Panc1 (cell line): ENCODE results near the gene CD44. TPM values are rescaled to one million over a fixed set of nuclear protein-coding genes. Genes with fewer than 3 reads are reported as not detected.

Source experiments
- ATAC-seq: fragments of 200-7000 bp; cut with Tn5 transposase; 2 replicates; pipeline ENCODE4 v1.9.1; 2020; ENCODE audit warnings: mild to moderate bottlenecking, moderate library complexity
- BruUV-seq: library from RNA; stranded (reverse); fragments of 400-500 nt; replicated peaks from 2 replicates; lab custom pipeline; 2021; lab: Mats Ljungman, UMichigan
- CTCF ChIA-PET: fragments of 300-600 bp; sonication (Branson Sonifier 250); formaldehyde crosslinking; loops from one replicate; lab custom pipeline; 2022; ENCODE audit warnings: antibody characterized with exemption; lab: Charles Lee
- POLR2A ChIA-PET: fragments of 300-600 bp; sonication (Branson Sonifier 250); formaldehyde crosslinking; loops from one replicate; lab custom pipeline; 2022; ENCODE audit warnings: antibody characterized with exemption; lab: Charles Lee
- DNase-seq: peaks from one replicate; pipeline ENCODE4 v3.0.0-alpha.2; 2010; ENCODE audit warnings: low read depth, low spot score
- H3K27ac ChIP-seq: 2 replicates; pipeline ENCODE4 v1.5.1; 2011; ENCODE audit warnings: mild to moderate bottlenecking, low read length, inconsistent platforms
- H3K27me3 ChIP-seq: fragments of 200-500 bp; sonication (Bioruptor generic); 2 replicates; pipeline ENCODE4 v1.6.0; 2014; ENCODE audit warnings: low read length, inconsistent platforms; ENCODE audit not compliant: control insufficient read depth, insufficient read depth
- H3K36me3 ChIP-seq: fragments of 200-500 bp; sonication (Bioruptor generic); 2 replicates; pipeline ENCODE4 v1.5.1; 2014; ENCODE audit warnings: inconsistent platforms, mild to moderate bottlenecking, low read length, moderate library complexity; ENCODE audit not compliant: control insufficient read depth, insufficient read depth
- H3K4me1 ChIP-seq: 2 replicates; pipeline ENCODE4 v1.5.1; 2011; ENCODE audit warnings: inconsistent platforms, mild to moderate bottlenecking, low read length, moderate library complexity; ENCODE audit not compliant: control insufficient read depth, insufficient read depth
- H3K4me3 ChIP-seq, 2 experiments: 2 replicates each; pipeline ENCODE4 v1.5.1; 2011 to 2012; ENCODE audit warnings: low read depth in 2 of 2, low read length in 2 of 2, mild to moderate bottlenecking in 2 of 2, inconsistent platforms in 1 of 2, moderate library complexity in 1 of 2
- H3K9me3 ChIP-seq: fragments of 200-500 bp; sonication (Bioruptor generic); 2 replicates; pipeline ENCODE4 v1.5.1; 2014; ENCODE audit warnings: low read depth, mild to moderate bottlenecking, inconsistent platforms, low read length, moderate library complexity; ENCODE audit not compliant: control insufficient read depth, insufficient read depth
- POLR2AphosphoS5 ChIP-seq: IDR thresholded peaks from 2 replicates; pipeline ENCODE4 v1.6.1; 2012; ENCODE audit warnings: mild to moderate bottlenecking, low read depth, low read length, moderate library complexity
- SIN3A ChIP-seq: IDR thresholded peaks from 2 replicates; pipeline ENCODE4 v1.6.1; 2012; ENCODE audit warnings: low read depth, mild to moderate bottlenecking, low read length, moderate library complexity, borderline replicate concordance; ENCODE audit not compliant: insufficient read depth
- TCF7L2 ChIP-seq: IDR thresholded peaks from 2 replicates; pipeline ENCODE4 v1.6.1; 2011; ENCODE audit warnings: mild to moderate bottlenecking, low read depth, low read length, inconsistent platforms
- in situ Hi-C: cut with HindIII; loops from 2 replicates; pipeline ENCODE4 v1.10.0; 2016; ENCODE audit warnings: low sequenced_read_pairs, low pct_unique_long_range_greater_than_20kb
- intact Hi-C: fragments of 100-400 bp; cut with micrococcal nuclease; formaldehyde crosslinking; loops from one replicate; pipeline ENCODE4 v1.10.0; 2022; ENCODE audit not compliant: unreplicated experiment
- total RNA-seq: library from RNA; stranded (reverse); gene quantifications from one replicate; pipeline ENCODE4 v1.2.1, GENCODE V29; 2021; ENCODE audit not compliant: unreplicated experiment
- TF ChIP-seq, protein P1 (sequence below), 2 experiments: IDR thresholded peaks; 2 replicates each; pipeline ENCODE4 v1.6.1; 2011 to 2012; ENCODE audit warnings: low read depth in 2 of 2, control low read depth in 1 of 2, low read length in 1 of 2, mild to moderate bottlenecking in 1 of 2, moderate library complexity in 1 of 2; ENCODE audit not compliant: insufficient read depth in 1 of 2
- TF ChIP-seq, protein P2 (sequence below): fragments of 450-650 bp; IDR thresholded peaks from 2 replicates; pipeline ENCODE4 v1.5.1; 2017; ENCODE audit warnings: mild to moderate bottlenecking

CD44 gene
- total RNA-seq, 1 experiment from 2014 or later: 1,819 TPM

DNA sequence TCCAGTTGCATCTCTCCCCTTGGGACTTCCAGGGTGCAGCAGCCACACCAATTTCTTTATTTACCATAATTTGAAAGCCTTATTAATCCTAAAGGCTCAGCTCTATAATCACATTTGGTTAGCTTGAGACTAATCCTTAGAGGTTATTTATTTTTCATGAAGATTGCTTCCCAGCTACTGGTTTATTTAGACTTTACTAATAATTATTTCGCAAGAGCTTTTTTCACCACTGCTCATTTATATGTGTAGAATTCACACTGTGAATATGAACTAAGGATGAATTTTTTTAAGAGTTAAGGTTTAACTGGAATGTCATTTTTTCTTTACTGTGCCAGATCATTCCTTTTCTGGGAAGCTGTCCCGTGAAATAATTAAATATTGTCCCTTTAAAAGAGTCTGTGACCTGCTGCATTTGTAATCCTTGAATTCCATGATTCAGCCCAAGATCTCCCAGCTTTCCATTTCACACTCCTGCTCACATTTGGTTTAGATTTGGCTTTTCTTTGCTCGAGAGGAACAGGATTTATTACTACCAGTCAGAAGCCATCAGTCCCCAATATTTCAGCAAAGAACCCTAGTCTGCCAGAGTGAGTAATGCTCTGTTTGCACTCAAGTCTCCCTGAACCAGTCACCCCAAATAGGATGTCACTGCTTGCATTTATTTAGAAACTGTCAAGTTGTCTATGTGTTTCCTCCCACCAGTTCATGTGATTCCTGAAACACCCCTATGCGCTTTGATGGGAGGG is 4.4 kb upstream of the CD44 start:
- BruUV-seq: no TSS peak
- no peak for TF ChIP-seq SIN3A
- TF ChIP-seq TCF7L2: no peak
- TF ChIP-seq, protein P1, sequence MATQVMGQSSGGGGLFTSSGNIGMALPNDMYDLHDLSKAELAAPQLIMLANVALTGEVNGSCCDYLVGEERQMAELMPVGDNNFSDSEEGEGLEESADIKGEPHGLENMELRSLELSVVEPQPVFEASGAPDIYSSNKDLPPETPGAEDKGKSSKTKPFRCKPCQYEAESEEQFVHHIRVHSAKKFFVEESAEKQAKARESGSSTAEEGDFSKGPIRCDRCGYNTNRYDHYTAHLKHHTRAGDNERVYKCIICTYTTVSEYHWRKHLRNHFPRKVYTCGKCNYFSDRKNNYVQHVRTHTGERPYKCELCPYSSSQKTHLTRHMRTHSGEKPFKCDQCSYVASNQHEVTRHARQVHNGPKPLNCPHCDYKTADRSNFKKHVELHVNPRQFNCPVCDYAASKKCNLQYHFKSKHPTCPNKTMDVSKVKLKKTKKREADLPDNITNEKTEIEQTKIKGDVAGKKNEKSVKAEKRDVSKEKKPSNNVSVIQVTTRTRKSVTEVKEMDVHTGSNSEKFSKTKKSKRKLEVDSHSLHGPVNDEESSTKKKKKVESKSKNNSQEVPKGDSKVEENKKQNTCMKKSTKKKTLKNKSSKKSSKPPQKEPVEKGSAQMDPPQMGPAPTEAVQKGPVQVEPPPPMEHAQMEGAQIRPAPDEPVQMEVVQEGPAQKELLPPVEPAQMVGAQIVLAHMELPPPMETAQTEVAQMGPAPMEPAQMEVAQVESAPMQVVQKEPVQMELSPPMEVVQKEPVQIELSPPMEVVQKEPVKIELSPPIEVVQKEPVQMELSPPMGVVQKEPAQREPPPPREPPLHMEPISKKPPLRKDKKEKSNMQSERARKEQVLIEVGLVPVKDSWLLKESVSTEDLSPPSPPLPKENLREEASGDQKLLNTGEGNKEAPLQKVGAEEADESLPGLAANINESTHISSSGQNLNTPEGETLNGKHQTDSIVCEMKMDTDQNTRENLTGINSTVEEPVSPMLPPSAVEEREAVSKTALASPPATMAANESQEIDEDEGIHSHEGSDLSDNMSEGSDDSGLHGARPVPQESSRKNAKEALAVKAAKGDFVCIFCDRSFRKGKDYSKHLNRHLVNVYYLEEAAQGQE (IDR thresholded peaks at IDR 0.05; ENCODE audit: insufficient read depth in 1 of 2, low read depth in 2 of 2, low read length in 1 of 2): no peak
- TF ChIP-seq, protein P2, sequence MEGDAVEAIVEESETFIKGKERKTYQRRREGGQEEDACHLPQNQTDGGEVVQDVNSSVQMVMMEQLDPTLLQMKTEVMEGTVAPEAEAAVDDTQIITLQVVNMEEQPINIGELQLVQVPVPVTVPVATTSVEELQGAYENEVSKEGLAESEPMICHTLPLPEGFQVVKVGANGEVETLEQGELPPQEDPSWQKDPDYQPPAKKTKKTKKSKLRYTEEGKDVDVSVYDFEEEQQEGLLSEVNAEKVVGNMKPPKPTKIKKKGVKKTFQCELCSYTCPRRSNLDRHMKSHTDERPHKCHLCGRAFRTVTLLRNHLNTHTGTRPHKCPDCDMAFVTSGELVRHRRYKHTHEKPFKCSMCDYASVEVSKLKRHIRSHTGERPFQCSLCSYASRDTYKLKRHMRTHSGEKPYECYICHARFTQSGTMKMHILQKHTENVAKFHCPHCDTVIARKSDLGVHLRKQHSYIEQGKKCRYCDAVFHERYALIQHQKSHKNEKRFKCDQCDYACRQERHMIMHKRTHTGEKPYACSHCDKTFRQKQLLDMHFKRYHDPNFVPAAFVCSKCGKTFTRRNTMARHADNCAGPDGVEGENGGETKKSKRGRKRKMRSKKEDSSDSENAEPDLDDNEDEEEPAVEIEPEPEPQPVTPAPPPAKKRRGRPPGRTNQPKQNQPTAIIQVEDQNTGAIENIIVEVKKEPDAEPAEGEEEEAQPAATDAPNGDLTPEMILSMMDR: no peak
- no peak for TF ChIP-seq POLR2AphosphoS5
- Histone ChIP-seq H3K9me3 (no peaks in the 10 kb centered on the region), H3K4me3 (no peak overlapping the region), H3K4me1 (peaks cover 38% of the 10 kb centered on the region), H3K27ac (peak overlapping the region; percentile 97), H3K36me3 (peaks cover 4% of the 10 kb centered on the region; the same call in 1 of the 2 replicates), H3K27me3 (no peaks in the 10 kb centered on the region)
- ChIA-PET POLR2A (no interaction called here), CTCF (no interaction called here)
- no peak for DNase-seq
- in situ Hi-C loops: no loop called here
- ATAC-seq: no peak
- intact Hi-C loops: no loop called here

DNA sequence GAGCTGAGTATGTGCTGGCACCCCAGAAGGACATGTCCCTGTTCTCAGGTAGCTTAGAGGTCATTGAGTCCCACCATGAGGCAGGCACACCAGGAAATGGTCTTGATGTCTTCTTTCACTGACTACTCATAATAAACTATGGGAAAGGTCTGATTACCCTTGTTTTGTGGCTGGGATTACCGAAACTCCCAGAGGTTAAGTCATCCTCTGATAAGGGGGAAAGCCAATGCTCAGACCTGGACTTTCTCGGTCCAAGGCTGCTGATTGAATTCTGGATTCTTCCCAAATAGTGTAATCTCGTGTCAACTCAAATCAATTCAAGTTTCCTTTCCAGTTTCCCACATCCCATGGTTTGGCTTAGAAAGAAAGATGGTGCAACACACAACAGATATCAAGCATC is 3.7 kb upstream of the CD44 start:
- ATAC-seq (no peak), DNase-seq (no peak)
- Histone ChIP-seq H3K9me3 (no peaks in the 10 kb centered on the region), H3K36me3 (peaks cover 10% of the 10 kb centered on the region; the same call in 1 of the 2 replicates), H3K27ac (peak overlapping the region; percentile 97), H3K27me3 (no peaks in the 10 kb centered on the region), H3K4me3 (no peak overlapping the region), H3K4me1 (peaks cover 38% of the 10 kb centered on the region)
- in situ Hi-C loops: no loop called here
- TF ChIP-seq, protein P1 (IDR thresholded peaks at IDR 0.05; ENCODE audit: insufficient read depth in 1 of 2, low read depth in 2 of 2, low read length in 1 of 2): no peak
- TF ChIP-seq SIN3A (no peak), POLR2AphosphoS5 (no peak), TCF7L2 (no peak)
- TF ChIP-seq, protein P2: no peak
- BruUV-seq: no TSS peak
- intact Hi-C loops: no loop called here
- CTCF ChIA-PET: no interaction called here
- POLR2A ChIA-PET: no interaction called here
